ENCODE measurements around the gene EMC10. TPM values are rescaled to one million over a fixed set of nuclear protein-coding genes. Genes with fewer than 3 reads are reported as not detected.

The EMC10 gene
- total RNA-seq, 1 experiment from 2014 or later = 66.7 TPM

GRCh38 chr19:50509366-50509765 lies 33.1 kb downstream of the EMC10 start:
- intact Hi-C loops (cut with micrococcal nuclease; ENCODE audit: unreplicated experiment) (no loop called here), in situ Hi-C loops (cut with HindIII; ENCODE audit: low pct_unique_long_range_greater_than_20kb, low sequenced_read_pairs) (no loop called here)
- Histone ChIP-seq H3K36me3 (ENCODE audit: control insufficient read depth, insufficient read depth, low read length) (no peaks in the 10 kb centered on the region; the same call in 1 of the 2 replicates), H3K4me1 (ENCODE audit: control insufficient read depth, insufficient read depth, low read length) (no peaks in the 10 kb centered on the region), H3K4me3 (ENCODE audit: low read depth in 2 of 2, low read length in 2 of 2) (no peak overlapping the region), H3K27me3 (ENCODE audit: control insufficient read depth, insufficient read depth, low read length) (no peaks in the 10 kb centered on the region), H3K9me3 (ENCODE audit: control insufficient read depth, insufficient read depth, low read depth, low read length) (no peaks in the 10 kb centered on the region), H3K27ac (ENCODE audit: low read length) (no peak overlapping the region)
- ChIA-PET POLR2A (interaction anchor here (0.7 kb wide), 1 partner anchor 195 kb away, joined by 3 read pairs; no protein-coding TSS in a partner anchor), CTCF (interaction anchor here (0.6 to 0.7 kb wide), 2 partner anchors 28 to 279 kb away, joined by 3 to 4 read pairs; no protein-coding TSS in a partner anchor)
- ATAC-seq = no peak
- no peak for DNase-seq (ENCODE audit: low read depth, low spot score)
- no TSS peak for BruUV-seq (replicated peaks)
- TF ChIP-seq, protein P1, sequence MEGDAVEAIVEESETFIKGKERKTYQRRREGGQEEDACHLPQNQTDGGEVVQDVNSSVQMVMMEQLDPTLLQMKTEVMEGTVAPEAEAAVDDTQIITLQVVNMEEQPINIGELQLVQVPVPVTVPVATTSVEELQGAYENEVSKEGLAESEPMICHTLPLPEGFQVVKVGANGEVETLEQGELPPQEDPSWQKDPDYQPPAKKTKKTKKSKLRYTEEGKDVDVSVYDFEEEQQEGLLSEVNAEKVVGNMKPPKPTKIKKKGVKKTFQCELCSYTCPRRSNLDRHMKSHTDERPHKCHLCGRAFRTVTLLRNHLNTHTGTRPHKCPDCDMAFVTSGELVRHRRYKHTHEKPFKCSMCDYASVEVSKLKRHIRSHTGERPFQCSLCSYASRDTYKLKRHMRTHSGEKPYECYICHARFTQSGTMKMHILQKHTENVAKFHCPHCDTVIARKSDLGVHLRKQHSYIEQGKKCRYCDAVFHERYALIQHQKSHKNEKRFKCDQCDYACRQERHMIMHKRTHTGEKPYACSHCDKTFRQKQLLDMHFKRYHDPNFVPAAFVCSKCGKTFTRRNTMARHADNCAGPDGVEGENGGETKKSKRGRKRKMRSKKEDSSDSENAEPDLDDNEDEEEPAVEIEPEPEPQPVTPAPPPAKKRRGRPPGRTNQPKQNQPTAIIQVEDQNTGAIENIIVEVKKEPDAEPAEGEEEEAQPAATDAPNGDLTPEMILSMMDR (IDR thresholded peaks at IDR 0.05) = no peak
- no peak for TF ChIP-seq TCF7L2 (IDR thresholded peaks at IDR 0.05; ENCODE audit: low read depth, low read length)
- TF ChIP-seq SIN3A (IDR thresholded peaks at IDR 0.05; ENCODE audit: borderline replicate concordance, insufficient read depth, low read depth, low read length) = no peak
- TF ChIP-seq POLR2AphosphoS5 (IDR thresholded peaks at IDR 0.05; ENCODE audit: low read depth, low read length) = no peak

GRCh38 chr19:50510121-50510670 lies 33.9 kb downstream of the EMC10 start:
- no peaks in the 10 kb centered on the region; the same call in 1 of the 2 replicates for H3K36me3 ChIP-seq (ENCODE audit: control insufficient read depth, insufficient read depth, low read length)
- intact Hi-C loops (cut with micrococcal nuclease; ENCODE audit: unreplicated experiment) (no loop called here), in situ Hi-C loops (cut with HindIII; ENCODE audit: low pct_unique_long_range_greater_than_20kb, low sequenced_read_pairs) (no loop called here)
- no peaks in the 10 kb centered on the region for H3K27me3 ChIP-seq (ENCODE audit: control insufficient read depth, insufficient read depth, low read length)
- BruUV-seq (replicated peaks) = no TSS peak
- no peak for DNase-seq (ENCODE audit: low read depth, low spot score)
- H3K4me1 ChIP-seq (ENCODE audit: control insufficient read depth, insufficient read depth, low read length) = no peaks in the 10 kb centered on the region
- H3K9me3 ChIP-seq (ENCODE audit: control insufficient read depth, insufficient read depth, low read depth, low read length) = no peaks in the 10 kb centered on the region
- ChIA-PET POLR2A (interaction anchor here (0.6 to 0.7 kb wide), 3 partner anchors 50 to 1081 kb away, joined by 3 to 12 read pairs (median 10); no protein-coding TSS in a partner anchor), CTCF (interaction anchor here (0.7 kb wide), 1 partner anchor 280 kb away, joined by 3 read pairs; no protein-coding TSS in a partner anchor)
- H3K27ac ChIP-seq (ENCODE audit: low read length) = peak overlapping the region; percentile 92
- peak overlapping the region; percentile 77 to 79 for H3K4me3 ChIP-seq (ENCODE audit: low read depth in 2 of 2, low read length in 2 of 2)
- no peak for ATAC-seq
- TF ChIP-seq, protein P1 (IDR thresholded peaks at IDR 0.05) = no peak
- TF ChIP-seq TCF7L2 (IDR thresholded peaks at IDR 0.05; ENCODE audit: low read depth, low read length) = no peak
- no peak for TF ChIP-seq REST (IDR thresholded peaks at IDR 0.05; ENCODE audit: insufficient read depth in 1 of 2, low read depth in 2 of 2, low read length in 1 of 2)
